SK-N-MC (cell line): Measurements from ENCODE around the gene G6PD.
"Not testable (repeated sequence)": the region's sequence is repeated elsewhere in the genome, so short reads cannot be mapped to it uniquely, and the experiment has no call there.

Experiments
- EZH2 ChIP-seq: fragments of 200-600 bp; sonication (generic); IDR thresholded peaks from one replicate; pipeline ENCODE4 v1.6.1; 2017; ENCODE audit warnings: antibody characterized with exemption
- POLR2AphosphoS5 ChIP-seq: IDR thresholded peaks from 2 replicates; pipeline ENCODE4 v1.6.1; 2012; ENCODE audit warnings: mild to moderate bottlenecking, low read depth, low read length, borderline replicate concordance

GRCh38 chrX:154501423-154501822 lies 45.2 kb downstream of the G6PD start:
- TF ChIP-seq EZH2, POLR2AphosphoS5: not testable (repeated sequence)
